Measurements from ENCODE around the gene KLHL29.

KLHL29 gene

DNA sequence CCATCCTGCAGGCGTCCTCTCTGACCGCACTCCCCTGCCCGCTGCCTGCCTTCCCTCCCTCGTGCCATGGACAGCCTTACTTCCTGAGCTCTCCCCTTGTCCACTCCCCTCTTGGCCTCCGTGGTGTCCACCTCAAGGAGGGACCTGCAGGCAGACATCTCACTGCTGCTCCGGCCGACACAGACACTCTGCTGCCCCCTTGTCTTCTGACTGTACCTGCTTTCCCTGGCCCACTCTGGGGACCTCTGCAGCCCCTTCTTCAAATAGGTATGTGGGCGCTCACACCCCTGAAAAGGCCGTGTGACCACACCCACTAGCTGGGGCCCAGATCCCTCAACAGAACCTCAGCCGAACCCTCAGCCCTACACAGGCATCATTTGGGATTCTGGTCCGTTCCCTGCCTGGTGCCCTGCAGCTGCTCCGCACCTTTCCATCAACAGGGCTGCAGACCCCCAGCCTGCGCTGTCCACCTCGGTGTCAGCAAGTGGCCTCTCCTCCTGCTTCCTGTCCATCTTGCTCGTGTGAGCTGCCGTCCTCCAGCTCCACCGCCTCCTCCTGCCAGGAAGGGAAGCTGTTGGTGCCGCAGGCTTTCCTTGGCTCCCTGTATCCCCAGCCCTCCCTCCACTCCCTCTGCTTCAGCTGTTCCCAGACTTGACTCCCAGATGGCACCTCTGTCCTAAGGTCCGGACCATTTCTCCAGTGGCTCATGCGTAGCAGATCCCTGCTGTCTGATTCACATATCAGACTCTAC is 94.1 kb downstream of the KLHL29 start:
- DNase-seq = no peak

DNA sequence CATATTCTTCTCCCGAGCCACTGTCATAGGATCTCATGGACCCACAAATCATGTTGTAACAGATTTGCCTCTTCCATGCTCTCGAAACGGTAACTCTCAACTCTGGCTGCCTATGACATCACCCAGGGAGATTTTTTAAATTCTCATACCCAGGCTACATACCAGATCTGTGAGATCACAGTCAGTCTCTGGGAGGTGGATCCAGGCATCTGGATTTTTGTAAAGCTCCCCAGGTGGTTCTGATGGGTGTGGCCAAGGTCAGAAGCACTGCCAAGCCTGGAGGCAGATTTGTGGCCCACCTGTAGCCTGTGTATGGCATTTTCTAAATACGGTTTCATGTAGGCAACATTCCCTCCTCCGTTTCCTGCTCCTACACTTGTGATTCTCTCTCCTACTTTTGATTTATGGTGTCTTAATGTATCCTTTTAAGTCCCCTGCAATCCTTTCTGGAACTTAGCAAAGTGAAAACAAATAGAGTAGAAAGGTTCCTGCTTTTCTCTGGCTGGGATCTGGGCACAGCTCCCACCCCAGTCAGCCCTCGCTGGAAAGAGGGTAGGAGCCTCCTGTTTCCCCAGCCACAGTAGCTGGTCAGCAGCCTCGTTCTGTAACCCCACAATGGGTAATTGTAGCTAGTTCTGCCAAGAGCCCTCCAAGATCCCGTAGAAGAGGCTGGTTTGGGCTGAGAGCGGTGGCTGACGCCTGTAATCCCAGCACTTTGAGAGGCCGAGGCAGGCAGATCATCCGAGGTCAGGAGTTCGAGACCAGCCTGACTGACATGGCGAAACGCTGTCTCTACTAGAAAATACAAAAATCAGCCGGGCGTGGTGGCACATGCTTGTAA is 96.2 kb downstream of the KLHL29 start:
- peak; percentile 30 for DNase-seq

DNA sequence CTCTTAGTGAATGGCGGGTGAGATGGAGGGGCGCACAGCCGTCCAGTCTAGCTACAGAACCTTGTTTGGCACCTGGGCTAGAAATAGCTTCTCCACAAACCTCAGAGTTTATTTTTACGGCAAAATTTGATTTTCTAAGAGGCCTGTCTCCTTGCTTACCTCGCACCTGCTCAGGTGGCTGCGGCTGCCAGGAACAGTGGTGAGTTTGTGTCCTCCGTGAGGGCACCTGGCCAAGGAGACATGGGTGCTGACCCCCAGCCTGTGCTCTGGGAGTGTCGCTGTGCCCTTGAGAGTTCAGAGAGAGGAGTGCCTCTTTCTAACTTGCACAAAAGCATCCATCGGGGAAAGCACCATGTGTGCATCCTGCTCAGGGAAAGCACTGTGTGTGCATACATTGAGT is 97.2 kb downstream of the KLHL29 start:
- no peak for DNase-seq

DNA sequence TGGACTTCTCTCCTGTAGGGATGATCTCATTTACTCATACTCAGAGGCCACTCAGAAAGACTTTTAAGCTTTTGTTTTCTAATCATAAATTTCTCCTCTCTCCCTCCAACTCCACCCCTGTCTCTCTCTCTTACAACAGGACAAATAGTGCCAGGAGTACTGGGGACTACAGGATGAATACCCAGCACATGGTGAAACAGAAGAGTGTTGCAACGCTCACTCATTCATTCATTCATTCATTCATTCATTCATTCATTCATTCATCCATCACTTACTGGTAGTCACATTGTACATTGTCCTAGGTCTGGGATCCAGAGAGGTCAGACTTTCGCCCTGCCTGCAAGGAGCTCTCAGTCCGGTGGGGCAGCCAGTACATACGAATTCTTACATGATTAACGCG is 97.6 kb downstream of the KLHL29 start:
- DNase-seq = no peak

DNA sequence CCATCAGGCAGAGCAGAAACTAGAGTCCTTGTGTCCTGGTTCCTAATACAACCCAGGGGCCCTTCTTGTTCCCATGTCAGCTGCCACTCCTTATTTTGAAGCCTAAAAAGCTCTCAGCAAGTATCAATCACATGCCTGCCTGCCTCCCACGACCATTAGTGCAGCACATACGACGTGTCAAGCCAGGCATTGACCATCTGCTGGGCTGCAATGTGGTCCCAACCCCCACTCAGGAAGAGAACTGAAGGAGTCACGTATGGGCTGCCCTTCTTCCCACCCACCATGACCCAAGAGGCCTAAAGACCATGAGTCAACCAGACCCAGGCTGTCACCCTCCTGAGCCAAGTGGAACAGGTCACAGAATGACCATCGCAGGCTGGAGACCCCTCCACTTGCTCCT is 98.8 kb downstream of the KLHL29 start:
- no peak for DNase-seq

DNA sequence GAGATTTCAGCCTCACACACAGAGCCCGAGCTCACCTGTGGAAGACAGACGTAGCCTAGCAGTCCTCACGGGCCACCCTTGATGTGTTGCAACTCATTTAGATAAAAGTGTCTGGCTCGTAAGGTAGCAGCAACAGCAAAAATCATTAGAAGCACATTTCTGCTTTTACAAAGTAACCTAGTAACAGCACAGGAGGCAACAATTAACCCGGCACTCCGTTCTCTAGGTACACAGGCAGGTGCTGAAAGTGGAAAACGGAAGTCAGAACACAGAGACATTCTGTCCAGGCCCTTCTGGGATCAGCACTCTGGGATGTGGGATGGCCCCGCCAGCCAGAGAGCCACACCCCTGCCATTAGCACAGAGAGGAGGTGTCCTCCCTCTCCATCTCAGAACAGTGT is 99.3 kb downstream of the KLHL29 start:
- DNase-seq = no peak

DNA sequence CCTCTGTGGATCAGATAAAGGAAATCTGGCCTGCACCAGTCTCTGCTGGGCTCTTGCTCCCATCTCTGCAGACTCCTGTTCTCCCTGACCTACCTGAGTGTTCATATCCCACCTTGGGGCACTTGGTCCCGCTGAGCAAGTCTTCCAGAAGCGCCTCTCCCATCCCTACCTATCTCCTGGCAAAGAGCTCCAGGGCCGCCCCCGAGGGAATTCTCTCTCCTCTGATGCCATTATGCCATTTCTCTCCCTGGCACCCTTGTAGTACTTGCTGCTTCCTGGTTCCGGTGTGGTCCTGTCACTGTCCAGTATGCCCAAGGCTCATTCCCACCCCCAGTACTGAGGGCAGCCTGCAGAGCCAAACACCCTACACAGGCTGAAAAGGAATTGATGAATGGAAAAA is 99.8 kb downstream of the KLHL29 start:
- no peak for DNase-seq

DNA sequence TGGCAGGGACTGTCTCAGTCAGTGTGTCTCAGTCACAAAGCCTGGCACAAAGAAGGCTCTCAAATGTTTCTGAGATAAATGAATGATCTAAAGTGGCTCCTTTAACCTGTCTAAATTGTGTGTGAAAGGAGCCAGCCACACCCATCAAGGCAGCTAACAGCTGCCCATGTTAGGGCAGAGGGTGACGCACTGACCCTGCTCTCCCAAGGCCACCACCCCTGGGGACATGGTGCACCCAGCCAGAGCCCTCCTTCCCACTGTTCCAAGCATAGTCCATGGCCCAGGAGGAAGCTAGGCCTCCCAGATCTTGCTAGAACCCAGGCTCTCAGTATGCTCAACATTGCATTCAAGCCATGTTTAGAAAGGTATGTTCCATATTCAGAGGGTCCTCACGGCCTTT is 100.3 kb downstream of the KLHL29 start:
- no peak for DNase-seq

DNA sequence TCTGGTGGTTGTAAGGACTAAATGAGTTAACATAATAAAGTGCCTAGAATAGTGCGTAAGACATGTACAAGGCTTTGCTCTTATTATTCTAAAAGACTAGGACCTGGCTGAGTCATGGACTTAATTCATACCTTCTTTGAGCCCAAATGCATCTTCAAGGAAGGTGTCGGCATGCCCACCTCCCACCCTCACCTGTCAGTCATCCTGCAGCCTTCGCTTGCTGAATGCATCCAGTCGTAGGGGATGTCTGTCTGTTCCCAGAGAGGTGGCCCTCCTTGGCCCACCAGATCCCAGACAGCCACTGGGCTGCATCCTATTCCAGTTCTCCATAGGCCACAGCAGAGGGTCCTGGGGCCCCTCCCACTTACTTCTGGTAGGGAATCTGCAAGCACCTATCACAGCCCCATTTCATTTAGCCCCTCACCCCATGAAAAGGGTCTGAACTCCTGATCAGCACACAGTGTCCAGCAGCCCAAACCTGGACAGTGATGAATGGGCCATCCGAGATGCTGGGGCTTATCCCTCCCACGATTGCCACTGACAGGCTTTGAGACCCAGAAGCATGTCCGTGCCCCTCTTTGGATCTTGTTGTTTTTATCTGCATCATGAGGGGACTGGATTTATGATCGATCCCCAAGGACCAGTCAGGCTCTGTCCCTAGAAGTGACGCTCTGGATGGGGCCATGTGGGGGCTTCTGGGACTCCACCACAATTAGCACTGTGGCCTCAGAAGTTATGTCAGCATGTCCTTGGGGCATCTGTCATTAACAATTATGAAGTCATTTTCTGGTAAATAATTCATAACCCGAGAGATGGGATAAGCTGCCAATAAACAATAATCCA is 101.1 kb downstream of the KLHL29 start:
- DNase-seq = no peak

DNA sequence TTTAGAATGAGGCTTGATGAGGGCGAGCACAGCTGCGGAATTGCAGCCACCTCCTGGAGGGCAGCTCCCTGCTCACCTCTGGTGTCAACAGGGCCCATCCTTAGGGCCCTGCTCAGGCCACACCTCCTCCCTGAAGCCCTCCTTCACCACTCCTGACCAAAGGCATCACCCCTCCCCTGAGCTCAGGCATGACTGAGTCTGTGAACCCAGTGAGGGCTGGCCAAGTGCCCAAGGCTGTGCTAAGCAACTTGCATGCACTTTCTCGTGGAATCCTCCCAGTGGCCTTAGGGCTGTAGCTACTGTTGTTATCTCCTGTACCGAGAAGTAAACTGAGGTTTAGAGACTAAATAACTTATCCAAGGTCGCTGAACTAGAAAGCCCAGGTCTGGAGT is 101.7 kb downstream of the KLHL29 start:
- DNase-seq = no peak

DNA sequence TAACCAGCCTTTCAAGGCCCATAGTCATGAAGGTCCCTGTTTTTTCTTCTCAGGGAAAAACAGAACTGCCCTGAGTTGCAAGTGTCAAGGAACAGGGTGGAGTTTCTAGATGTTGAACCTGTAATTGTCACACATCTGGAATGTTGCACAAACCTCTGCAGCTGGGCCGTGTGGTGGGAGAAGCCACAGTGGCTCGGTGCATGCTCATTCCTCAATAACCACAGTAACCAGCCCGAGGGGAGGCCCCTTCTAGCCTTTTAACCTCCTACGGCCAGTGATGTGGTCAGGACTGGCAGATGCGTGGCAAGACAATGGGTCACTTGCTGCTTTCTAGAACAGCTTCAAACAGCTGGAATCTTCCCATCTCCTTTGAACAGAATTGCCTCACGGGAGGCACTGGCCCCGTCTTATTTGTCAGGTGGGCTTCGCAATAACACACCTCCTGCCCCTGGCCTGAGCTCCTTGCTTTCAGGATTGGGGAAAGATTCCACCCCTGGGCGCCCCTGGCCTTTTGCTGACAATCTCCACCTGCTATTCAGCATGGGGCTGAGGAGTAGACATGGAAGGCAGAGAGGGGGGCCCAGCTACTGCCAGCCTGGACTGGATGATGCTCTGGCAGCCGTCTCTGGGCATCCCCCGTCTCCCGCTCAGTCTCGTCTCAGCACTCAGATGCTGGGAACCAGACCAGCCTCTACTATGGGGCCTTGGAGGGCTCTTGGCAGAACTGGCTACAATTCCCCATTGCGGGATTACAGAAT is 102.9 kb downstream of the KLHL29 start:
- no peak for DNase-seq

DNA sequence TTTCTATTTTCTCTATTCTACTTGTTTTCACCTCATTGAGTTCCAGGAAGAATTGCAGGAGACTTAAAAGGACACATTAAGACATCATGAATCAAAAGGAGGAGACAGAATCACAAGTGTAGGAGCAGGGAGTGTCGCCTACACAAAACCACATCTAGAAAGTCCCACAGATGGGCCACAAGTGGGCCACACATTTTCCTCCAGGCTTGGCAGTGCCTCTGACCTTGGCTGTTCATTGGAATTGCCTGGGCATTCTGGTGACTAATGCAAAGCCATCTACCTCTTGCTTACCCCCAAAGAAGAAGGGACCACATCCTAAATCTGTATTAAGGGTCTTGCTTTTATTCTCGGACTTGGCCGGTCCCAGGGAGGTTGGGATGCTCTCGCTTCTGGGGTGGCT is 103.6 kb downstream of the KLHL29 start:
- no peak for DNase-seq

DNA sequence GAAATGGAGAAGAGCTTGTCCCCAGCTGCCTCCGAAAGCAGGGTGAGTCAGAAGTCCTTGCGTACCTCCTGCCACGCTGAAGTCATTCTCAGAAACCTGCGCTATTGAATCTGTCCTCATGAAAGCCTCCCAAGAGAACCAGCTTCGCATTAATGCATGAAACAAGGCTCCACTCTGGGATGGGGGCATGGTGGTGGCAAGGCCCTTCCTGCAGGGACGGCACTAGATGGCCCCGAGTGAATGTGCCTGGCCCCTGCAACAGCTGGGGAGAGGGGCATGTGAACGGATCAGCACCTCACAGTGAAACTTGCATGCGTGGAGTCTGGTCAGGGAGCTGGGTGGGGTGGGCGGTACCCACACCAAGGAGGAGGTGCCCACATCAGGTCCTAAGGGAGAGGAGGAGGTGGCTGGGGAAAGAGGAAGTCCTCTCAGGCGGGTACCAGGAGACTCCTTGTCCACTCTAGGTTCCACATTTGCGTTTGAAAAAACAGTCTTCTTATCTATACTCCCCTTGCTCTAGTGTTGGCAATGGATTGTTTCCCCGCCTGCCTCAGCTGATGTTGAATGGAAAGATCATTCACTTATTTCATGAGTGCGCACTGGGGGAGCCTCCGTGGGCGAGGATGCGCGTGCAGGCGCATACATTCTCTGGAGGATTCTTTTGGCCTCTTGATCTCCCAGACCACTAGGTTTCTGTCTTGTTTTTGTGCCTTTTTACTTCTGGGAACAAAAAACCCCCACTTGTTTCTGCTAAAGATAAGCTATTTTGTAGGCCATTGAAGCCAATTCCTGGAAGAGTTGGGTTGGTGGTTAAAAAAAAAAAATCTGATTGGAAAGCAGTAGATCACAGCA is 104.7 kb downstream of the KLHL29 start:
- no peak for DNase-seq

DNA sequence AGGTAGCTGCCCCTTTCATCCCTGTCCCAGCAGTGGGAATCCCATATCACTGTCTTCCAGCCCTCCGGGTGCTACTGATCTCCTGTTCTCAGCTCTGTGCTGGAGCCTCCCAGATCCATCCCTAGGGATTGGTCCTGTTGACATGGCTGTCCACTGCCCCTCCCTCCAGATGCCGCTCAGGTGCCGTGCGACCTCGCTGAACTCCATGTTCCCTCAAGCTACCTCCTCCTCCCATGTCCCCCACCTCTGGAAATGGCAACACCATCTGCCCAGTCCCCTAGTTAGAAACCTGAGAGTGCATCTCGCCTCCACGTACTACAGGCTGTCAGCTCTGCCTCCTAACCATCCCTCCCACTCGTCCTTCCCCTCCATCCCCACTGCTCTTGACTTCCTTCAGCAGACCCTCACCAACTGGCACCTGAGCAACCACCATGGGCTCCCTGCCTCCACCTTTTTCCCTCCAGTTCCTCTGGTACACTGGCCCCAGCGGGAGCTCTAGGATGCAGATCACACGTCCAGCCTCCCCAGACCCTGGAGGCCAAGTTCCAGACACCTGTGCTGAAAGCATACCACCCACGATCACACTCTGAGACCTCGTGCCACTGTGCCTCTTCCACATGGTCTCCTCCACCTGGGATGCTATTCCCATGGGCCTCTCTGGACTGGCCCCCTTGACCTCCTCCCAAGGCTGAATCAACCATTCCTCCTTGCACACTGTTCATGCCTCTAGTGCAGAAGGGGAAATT is 106.8 kb downstream of the KLHL29 start:
- peak; percentile 97 for DNase-seq

DNA sequence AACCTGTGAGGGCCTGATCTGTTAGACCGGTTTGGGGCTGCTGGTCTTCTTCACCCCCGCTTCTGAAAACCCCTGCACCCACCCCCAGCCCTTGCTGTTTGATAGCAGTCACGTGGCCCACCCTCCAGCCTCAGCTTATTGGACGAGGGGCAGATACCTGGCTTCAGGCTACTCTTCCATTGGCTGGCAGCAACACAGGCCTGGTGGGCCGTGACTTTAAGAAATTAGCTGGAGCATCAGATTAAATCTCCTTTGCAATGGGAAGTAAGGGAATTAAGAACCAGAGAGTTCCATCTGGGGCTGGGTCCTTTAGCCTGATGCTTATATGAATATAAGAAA is 107.3 kb downstream of the KLHL29 start:
- peak; percentile 61 for DNase-seq

DNA sequence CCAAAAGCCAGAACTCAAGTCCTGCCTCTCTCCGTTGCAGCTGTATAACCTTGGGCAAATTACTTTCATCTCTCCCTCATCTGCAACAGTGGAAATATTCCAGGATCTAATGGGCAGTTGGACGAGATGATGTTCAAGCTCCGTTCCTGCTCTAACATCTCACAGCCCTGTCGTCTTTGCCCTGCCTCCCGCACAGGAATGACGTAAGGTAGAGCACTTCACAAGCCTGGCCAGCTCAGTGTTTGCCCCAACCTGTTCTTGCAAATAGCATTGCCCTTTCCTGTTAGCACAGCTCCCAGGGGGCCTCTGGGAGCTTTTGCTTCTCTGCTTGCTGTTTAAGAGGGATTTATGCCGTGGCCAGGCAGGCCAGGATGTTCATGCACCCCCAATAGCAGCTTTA is 107.9 kb downstream of the KLHL29 start:
- DNase-seq = peak; percentile 98

DNA sequence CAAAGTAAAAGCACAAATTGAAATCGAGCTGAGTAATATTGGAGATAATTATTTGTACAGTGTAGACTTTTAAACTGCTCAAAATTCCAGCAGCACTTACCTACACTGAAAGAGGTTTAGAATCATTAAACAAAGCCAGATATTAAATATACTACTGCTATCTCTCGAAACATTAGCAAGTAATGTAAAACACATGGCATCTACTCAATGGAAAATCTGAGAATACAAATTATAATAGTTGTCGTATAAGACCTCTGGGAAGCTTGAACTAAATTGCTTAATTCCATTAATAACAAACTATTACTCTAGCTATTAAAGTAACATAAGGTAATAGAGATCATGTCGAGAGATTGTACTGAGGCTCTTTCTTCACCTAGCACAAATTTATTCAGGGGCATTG is 108.9 kb downstream of the KLHL29 start:
- no peak for DNase-seq

DNA sequence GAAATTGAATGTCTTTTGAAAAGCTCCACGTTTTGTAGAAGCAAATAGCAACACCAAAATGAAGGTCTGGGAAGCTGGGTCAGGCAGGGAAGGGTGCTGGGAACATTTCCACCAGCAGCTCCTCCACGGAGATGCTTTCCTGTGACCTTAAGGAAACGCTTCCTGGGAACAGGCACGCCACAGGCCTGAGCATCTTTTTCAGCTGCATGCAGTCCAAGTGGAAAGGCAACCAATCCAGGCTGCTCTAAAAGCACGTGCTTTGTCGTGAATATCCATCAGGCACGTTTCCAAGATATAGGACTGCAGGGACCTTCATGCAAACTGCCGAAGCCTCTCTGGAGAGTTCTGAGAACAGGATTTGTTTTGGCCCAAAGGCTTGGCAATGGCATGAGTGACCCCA is 109.3 kb downstream of the KLHL29 start:
- no peak for DNase-seq

DNA sequence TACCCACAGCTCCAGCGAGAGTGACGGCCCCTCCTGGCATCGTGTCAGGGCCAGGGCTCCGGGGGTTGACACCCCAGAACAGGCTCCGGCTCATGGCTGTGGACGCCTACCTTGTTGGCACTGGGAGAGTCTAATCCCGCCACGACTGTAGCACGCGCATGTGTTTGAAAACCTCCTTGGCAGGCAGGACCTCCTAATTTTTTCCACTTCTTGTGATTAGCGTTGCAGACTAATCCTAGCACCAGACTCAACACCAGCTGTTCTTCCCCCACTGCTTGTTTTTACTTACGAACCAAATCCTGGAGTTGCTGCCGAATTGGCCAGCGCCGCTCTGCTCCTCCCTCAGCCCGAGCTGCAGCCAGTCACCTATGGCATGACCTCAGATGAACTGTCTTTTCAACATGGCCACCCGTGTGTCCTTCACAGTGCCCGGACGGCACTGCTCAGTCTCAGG is 110.7 kb downstream of the KLHL29 start:
- peak; percentile 85 for DNase-seq

DNA sequence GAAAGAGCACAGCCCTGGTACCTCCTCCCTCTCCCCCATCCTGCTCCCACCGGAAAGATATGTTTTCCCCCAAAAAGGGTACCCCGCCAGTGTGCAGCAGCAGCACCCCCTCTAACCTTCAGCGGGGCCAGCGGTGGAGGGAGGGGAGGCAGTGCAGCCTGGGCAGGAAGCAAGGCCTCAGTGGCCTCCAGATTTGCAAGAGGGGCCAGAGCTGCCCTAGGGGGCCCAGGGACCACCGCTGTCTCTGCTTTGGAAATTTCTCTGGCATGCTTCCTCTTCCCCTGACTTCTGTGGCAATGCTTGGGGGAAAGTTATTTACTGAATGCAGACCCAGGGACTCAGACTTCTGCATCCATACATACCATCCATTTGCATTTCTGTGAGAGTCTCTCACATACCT is 111.5 kb downstream of the KLHL29 start:
- DNase-seq = no peak

DNA sequence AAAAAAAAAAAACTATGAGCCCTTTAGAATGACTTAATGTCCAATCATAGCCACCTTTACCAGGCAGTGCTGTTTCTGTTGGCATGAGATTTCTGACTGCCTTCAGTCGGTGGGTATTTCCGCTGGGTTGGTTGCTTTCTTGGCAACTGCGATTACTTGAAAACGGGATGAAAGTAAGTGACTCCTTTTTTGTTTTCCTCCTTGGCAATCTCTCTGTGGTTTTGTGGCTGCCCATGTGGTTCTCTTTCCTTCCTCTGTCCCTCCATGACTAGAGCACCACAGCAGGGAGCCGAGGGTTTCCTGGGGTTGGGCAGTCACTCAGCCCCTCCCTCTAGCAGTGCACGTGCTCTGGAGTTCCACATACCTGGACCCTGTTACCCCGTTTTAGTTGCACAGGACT is 112.1 kb downstream of the KLHL29 start:
- no peak for DNase-seq

Measured in NCI-H2171 (cell line).